IMR-90 (cell line): Measurements from ENCODE around the gene C2CD4C. TPM values are rescaled to one million over a fixed set of nuclear protein-coding genes. Genes with fewer than 3 reads are reported as not detected.

Source experiments
- ATAC-seq: fragments of 200-7000 bp; cut with Tn5 transposase; 2 replicates; pipeline ENCODE4 v1.9.1; 2020; ENCODE audit warnings: low read depth, mild to moderate bottlenecking, moderate library complexity
- BruUV-seq: library from RNA; stranded (reverse); fragments of 400-500 nt; replicated peaks from 2 replicates; lab custom pipeline; 2021; lab: Mats Ljungman, UMichigan
- CTCF ChIA-PET: fragments of 300-600 bp; formaldehyde crosslinking; extraction: SDS; loops from one replicate; lab custom pipeline; 2021; ENCODE audit warnings: antibody characterized with exemption; lab: Yijun Ruan, JAX
- POLR2A ChIA-PET: fragments of 300-600 bp; sonication (Branson Sonifier 250); formaldehyde crosslinking; loops from one replicate; lab custom pipeline; 2022; ENCODE audit warnings: antibody characterized with exemption; ENCODE audit not compliant: unreplicated experiment; lab: Charles Lee
- DNase-seq: peaks from one replicate; pipeline ENCODE4 v3.0.0; 2013
- H2AFZ ChIP-seq: replicated peaks from 2 replicates; pipeline ENCODE3; 2013; ENCODE audit warnings: low read length, mild to moderate bottlenecking; ENCODE audit not compliant: poor library complexity
- H2AK5ac ChIP-seq: 2 replicates; pipeline ENCODE4 v1.6.1; 2013; ENCODE audit warnings: low read depth, low read length, inconsistent platforms
- H2AK9ac ChIP-seq: replicated peaks from 2 replicates; pipeline ENCODE3; 2013; ENCODE audit warnings: mild to moderate bottlenecking, low read depth, low read length, moderate library complexity; ENCODE audit not compliant: poor library complexity
- H2BK120ac ChIP-seq: 2 replicates; pipeline ENCODE4 v1.6.1; 2013; ENCODE audit warnings: low read depth, low read length, inconsistent platforms
- H2BK15ac ChIP-seq: 3 replicates; pipeline ENCODE4 v1.6.1; 2013; ENCODE audit warnings: low read depth, low read length, inconsistent platforms
- H2BK20ac ChIP-seq: 2 replicates; pipeline ENCODE4 v1.6.1; 2013; ENCODE audit warnings: low read depth, mild to moderate bottlenecking, inconsistent platforms, low read length, moderate library complexity
- H2BK5ac ChIP-seq: 2 replicates; pipeline ENCODE4 v1.6.1; 2013; ENCODE audit warnings: mild to moderate bottlenecking, low read depth, low read length, inconsistent platforms; ENCODE audit not compliant: poor library complexity, severe bottlenecking
- H3K14ac ChIP-seq: replicated peaks from 2 replicates; pipeline ENCODE4 v1.6.1; 2013; ENCODE audit warnings: low read depth, low read length, inconsistent platforms
- H3K18ac ChIP-seq: 2 replicates; pipeline ENCODE4 v1.6.1; 2013; ENCODE audit warnings: low read depth, low read length, control low read depth
- H3K23ac ChIP-seq: 2 replicates; pipeline ENCODE4 v1.6.1; 2013; ENCODE audit warnings: low read depth, low read length, inconsistent platforms
- H3K27ac ChIP-seq: 2 replicates; pipeline ENCODE4 v1.5.1; 2013; ENCODE audit warnings: mild to moderate bottlenecking, control low read depth, low read length; ENCODE audit not compliant: insufficient read depth
- H3K27me3 ChIP-seq: 2 replicates; pipeline ENCODE4 v1.6.1; 2013; ENCODE audit warnings: low read length; ENCODE audit not compliant: control insufficient read depth, insufficient read depth
- H3K36me3 ChIP-seq: 2 replicates; pipeline ENCODE4 v1.6.1; 2013; ENCODE audit warnings: low read length, mixed read lengths; ENCODE audit not compliant: control insufficient read depth, insufficient read depth
- H3K4ac ChIP-seq: 2 replicates; pipeline ENCODE4 v1.6.1; 2013; ENCODE audit warnings: low read depth, low read length, inconsistent platforms
- H3K4me1 ChIP-seq: 2 replicates; pipeline ENCODE4 v1.6.1; 2013; ENCODE audit warnings: low read length, mixed read lengths; ENCODE audit not compliant: control insufficient read depth, insufficient read depth
- H3K4me2 ChIP-seq: 2 replicates; pipeline ENCODE4 v1.6.1; 2013; ENCODE audit warnings: low read depth, mild to moderate bottlenecking, control low read depth, low read length, moderate library complexity
- H3K4me3 ChIP-seq: 2 replicates; pipeline ENCODE4 v1.5.1; 2013; ENCODE audit warnings: low read depth, mild to moderate bottlenecking, control low read depth, low read length, moderate library complexity; ENCODE audit not compliant: insufficient read depth
- H3K56ac ChIP-seq: 2 replicates; pipeline ENCODE4 v1.6.1; 2013; ENCODE audit warnings: low read length, inconsistent platforms; ENCODE audit not compliant: insufficient read depth; ENCODE audit errors: extremely low read depth
- H3K79me1 ChIP-seq, 2 experiments: 2 replicates each; pipeline ENCODE4 v1.6.1; 2013; ENCODE audit warnings: low read length in 2 of 2, inconsistent platforms in 1 of 2, low read depth in 1 of 2
- H3K9ac ChIP-seq: 2 replicates; pipeline ENCODE4 v1.6.1; 2013; ENCODE audit warnings: low read depth, low read length, control low read depth
- H3K9me1 ChIP-seq: 2 replicates; pipeline ENCODE4 v1.6.1; 2013; ENCODE audit warnings: low read length, inconsistent platforms; ENCODE audit not compliant: insufficient read depth
- H3K9me3 ChIP-seq: 2 replicates; pipeline ENCODE4 v1.6.1; 2013; ENCODE audit warnings: low read length; ENCODE audit not compliant: control insufficient read depth, insufficient read depth
- H4K20me1 ChIP-seq: 2 replicates; pipeline ENCODE4 v1.6.1; 2013; ENCODE audit warnings: low read length, inconsistent platforms; ENCODE audit not compliant: insufficient read depth
- H4K5ac ChIP-seq: 2 replicates; pipeline ENCODE4 v1.6.1; 2013; ENCODE audit warnings: mild to moderate bottlenecking, low read depth, low read length, control low read depth
- H4K8ac ChIP-seq, 2 experiments: 2 replicates each; pipeline ENCODE4 v1.6.1; 2013; ENCODE audit warnings: low read depth in 2 of 2, low read length in 2 of 2, control low read depth in 1 of 2, inconsistent platforms in 1 of 2
- H4K91ac ChIP-seq: 2 replicates; pipeline ENCODE4 v1.6.1; 2013; ENCODE audit warnings: low read depth, low read length, inconsistent platforms; ENCODE audit not compliant: insufficient read depth
- RAD21 ChIP-seq: IDR thresholded peaks from 2 replicates; pipeline ENCODE4 v1.6.1; 2012; ENCODE audit warnings: low read length, improper control_type of control experiment
- WGBS, 2 experiments: methylation state at CpG; one replicate each; pipeline versions ENCODE4 v1.1.5 to v1.1.7; 2013; ENCODE audit warnings: missing lambda C conversion rate in 2 of 2; ENCODE audit not compliant: insufficient read length in 1 of 2; ENCODE audit errors: extremely low coverage in 2 of 2; 5-methylcytosine and 5-hydroxymethylcytosine counted together
- dilution Hi-C: fragments of 300-500 bp; cut with HindIII; formaldehyde crosslinking; loops from one replicate; pipeline ENCODE4 v1.14.3; 2018; ENCODE audit warnings: low sequenced_read_pairs; ENCODE audit not compliant: unreplicated experiment
- in situ Hi-C: fragments of 300-500 bp; cut with MboI; formaldehyde crosslinking; loops from 3 replicates; pipeline ENCODE4 v1.14.3; 2019; ENCODE audit warnings: low sequenced_read_pairs, inconsistent platforms, mixed read lengths
- intact Hi-C: fragments of 100-400 bp; cut with micrococcal nuclease; formaldehyde crosslinking; loops from 2 replicates; pipeline ENCODE4 v1.10.0; 2022
- polyA plus RNA-seq, 3 experiments: library from polyadenylated mRNA; depleted of rRNA; stranded (reverse); fragments of >200 nt; gene quantifications; 2 replicates each; pipeline ENCODE4 v1.2.3, GENCODE V29; 2012; ENCODE audit warnings: low replicate concordance in 1 of 3
- total RNA-seq: library from RNA; depleted of rRNA; stranded (reverse); fragments of >200 nt; gene quantifications from 2 replicates; pipeline ENCODE4 v1.2.3, GENCODE V29; 2012
- TF ChIP-seq, protein P1 (sequence below): fragments of 150-350 bp; IDR thresholded peaks from 2 replicates; pipeline ENCODE4 v1.6.1; 2016; ENCODE audit warnings: low read depth, mild to moderate bottlenecking, low read length, moderate library complexity, borderline replicate concordance

The C2CD4C gene
- total and polyA plus RNA-seq, 2 of the 4 experiments (the other 2 are of a cell fraction), result under 0.01 to 0.07 TPM

DNA sequence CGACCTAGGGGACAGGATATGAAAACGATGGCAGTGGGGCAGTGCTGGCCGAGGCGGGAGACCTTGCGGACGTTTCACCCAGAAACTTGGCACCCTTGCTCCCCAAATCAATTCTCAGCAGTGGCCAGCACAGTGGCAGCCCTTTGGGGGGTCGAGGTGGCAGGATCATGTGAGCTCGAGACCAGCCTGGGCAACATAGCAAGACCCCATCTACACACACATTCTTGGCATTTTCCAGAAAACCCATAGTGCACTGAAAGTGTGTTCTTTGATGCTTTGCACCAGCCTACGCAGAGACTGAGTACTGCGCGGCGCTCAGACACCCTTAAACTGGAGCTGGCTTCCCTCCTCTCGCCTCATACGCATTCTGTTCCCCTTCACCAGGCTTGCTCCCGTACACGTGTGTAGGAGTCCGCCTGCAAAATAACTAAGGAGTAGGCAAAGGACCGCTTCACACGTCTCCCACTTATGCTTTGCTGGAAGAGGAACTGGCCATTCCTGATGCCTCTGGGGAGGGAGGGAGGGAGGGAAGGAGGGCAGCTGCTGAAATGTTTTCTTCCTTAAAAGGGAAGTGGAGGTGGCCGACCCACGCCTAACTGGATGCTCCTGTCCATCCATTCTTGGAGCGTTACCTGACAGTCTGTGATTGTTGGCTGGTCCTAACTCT lies 40.9 kb downstream of the C2CD4C start:
- H3K4ac ChIP-seq, result no peak overlapping the region
- H3K36me3 ChIP-seq, result no peaks in the 10 kb centered on the region
- H3K23ac ChIP-seq, result no peak overlapping the region
- ChIA-PET CTCF (no interaction called here), POLR2A (no interaction called here)
- no peak overlapping the region for H2BK20ac ChIP-seq
- no peak overlapping the region for H3K18ac ChIP-seq
- no peak overlapping the region for H3K4me2 ChIP-seq
- no peak overlapping the region for H3K27ac ChIP-seq
- no peaks in the 10 kb centered on the region for H3K79me1 ChIP-seq
- peaks cover 46% of the 10 kb centered on the region for H3K27me3 ChIP-seq
- no peak for TF ChIP-seq RAD21
- TF ChIP-seq, protein P1, sequence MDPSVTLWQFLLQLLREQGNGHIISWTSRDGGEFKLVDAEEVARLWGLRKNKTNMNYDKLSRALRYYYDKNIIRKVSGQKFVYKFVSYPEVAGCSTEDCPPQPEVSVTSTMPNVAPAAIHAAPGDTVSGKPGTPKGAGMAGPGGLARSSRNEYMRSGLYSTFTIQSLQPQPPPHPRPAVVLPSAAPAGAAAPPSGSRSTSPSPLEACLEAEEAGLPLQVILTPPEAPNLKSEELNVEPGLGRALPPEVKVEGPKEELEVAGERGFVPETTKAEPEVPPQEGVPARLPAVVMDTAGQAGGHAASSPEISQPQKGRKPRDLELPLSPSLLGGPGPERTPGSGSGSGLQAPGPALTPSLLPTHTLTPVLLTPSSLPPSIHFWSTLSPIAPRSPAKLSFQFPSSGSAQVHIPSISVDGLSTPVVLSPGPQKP, result no peak
- no peak overlapping the region for H4K91ac ChIP-seq
- no peaks in the 10 kb centered on the region for H3K9me1 ChIP-seq
- H2AK9ac ChIP-seq, result no peak overlapping the region
- no peak overlapping the region for H2BK5ac ChIP-seq
- no peaks in the 10 kb centered on the region for H4K20me1 ChIP-seq
- BruUV-seq, result no TSS peak
- H3K56ac ChIP-seq, result no peak overlapping the region
- no peak overlapping the region for H4K5ac ChIP-seq
- no peak overlapping the region for H4K8ac ChIP-seq
- 100% methylated on average over 1 of the region's 22 CpGs; no CpG with 5 or more reads in 1 of the 2 experiments for WGBS, 2 experiments
- H2AK5ac ChIP-seq, result no peak overlapping the region
- ATAC-seq, result no peak
- no peak overlapping the region for H3K14ac ChIP-seq
- peaks cover 1% of the 10 kb centered on the region; the same call in 1 of the 2 replicates for H3K4me1 ChIP-seq
- H3K9ac ChIP-seq, result no peak overlapping the region
- peaks cover 8% of the 10 kb centered on the region for H3K9me3 ChIP-seq
- no peak for DNase-seq
- no peak overlapping the region for H2AFZ ChIP-seq
- in situ Hi-C loops (no loop called here), intact Hi-C loops (no loop called here), dilution Hi-C loops (no loop called here)
- H2BK120ac ChIP-seq, result no peak overlapping the region
- no peak overlapping the region for H3K4me3 ChIP-seq
- no peak overlapping the region for H2BK15ac ChIP-seq
